HG03460 (cell line): ENCODE measurements around the gene GPSM1.

Experiments used
- ATAC-seq: cut with Tn5 transposase; IDR thresholded peaks from one replicate; pipeline ENCODE4 v1.9.1; 2021; ENCODE audit not compliant: unreplicated experiment

Gene GPSM1

GRCh38 chr9:136407911-136408310, 80.6 kb downstream of the GPSM1 start:
- ATAC-seq, result no peak
